Measurements from ENCODE around the gene DOHH. TPM values are rescaled to one million over a fixed set of nuclear protein-coding genes. Genes with fewer than 3 reads are reported as not detected.

The DOHH gene
- total RNA-seq, 1 donor from 2014 or later = 14.5 TPM

- Mint-ChIP-seq H3K4me1 (ENCODE audit: low read depth, unreplicated experiment) (peaks cover 14% of the 10 kb centered on the region), H3K27ac (ENCODE audit: unreplicated experiment) (no peak overlapping the region), H3K4me3 (ENCODE audit: unreplicated experiment) (no peak overlapping the region), H3K9me3 (ENCODE audit: unreplicated experiment) (no peaks in the 10 kb centered on the region), H3K27me3 (ENCODE audit: low read depth, unreplicated experiment) (no peaks in the 10 kb centered on the region), H3K36me3 (ENCODE audit: low read depth, unreplicated experiment) (peaks cover 14% of the 10 kb centered on the region)
- Histone ChIP-seq H3K79me2 (ENCODE audit: insufficient read depth, low read length) (peaks cover 27% of the 10 kb centered on the region), H4K20me1 (ENCODE audit: insufficient read depth, low read length) (peaks cover 11% of the 10 kb centered on the region), H3K27me3 (ENCODE audit: insufficient read depth, low read length) (no peaks in the 10 kb centered on the region), H3K9me3 (ENCODE audit: insufficient read depth, low read depth, low read length) (no peaks in the 10 kb centered on the region), H3K36me3 (ENCODE audit: insufficient read depth, low read length) (peaks cover 17% of the 10 kb centered on the region), H3K27ac (ENCODE audit: low read depth, low read length) (no peak overlapping the region), H3K9ac (ENCODE audit: low read length) (no peak overlapping the region), H3K4me3 (ENCODE audit: insufficient read depth, low read depth, low read length) (no peak overlapping the region), H3K4me2 (ENCODE audit: low read length) (no peak overlapping the region), H3K4me1 (ENCODE audit: insufficient read depth, low read length) (peaks cover 40% of the 10 kb centered on the region), H2AFZ (ENCODE audit: low read depth, low read length) (no peak overlapping the region)
- DNase-seq (ENCODE audit: low read depth) (no peak), FAIRE-seq (no peak)
- TF ChIP-seq CTCF (IDR thresholded peaks at IDR 0.05; ENCODE audit: insufficient read depth, low read depth, low read length) = no peak
- TF ChIP-seq EZH2 (IDR thresholded peaks at IDR 0.05; ENCODE audit: insufficient read depth, low read length) = no peak
Measured at GRCh38 chr19:3455393-3455955, 45.0 kb downstream of the DOHH start.

- Histone ChIP-seq H3K27ac (ENCODE audit: low read depth, low read length) (no peak overlapping the region), H3K27me3 (ENCODE audit: insufficient read depth, low read length) (no peaks in the 10 kb centered on the region)
- H3K9me3 Mint-ChIP-seq (ENCODE audit: unreplicated experiment) = no peaks in the 10 kb centered on the region
Measured at GRCh38 chr19:3454656-3455392, 45.6 kb downstream of the DOHH start.

More at GRCh38 chr19:3454656-3455392, 45.6 kb downstream of the DOHH start:
- no peak overlapping the region for H2AFZ ChIP-seq (ENCODE audit: low read depth, low read length)
- no peak overlapping the region for H3K4me3 Mint-ChIP-seq (ENCODE audit: unreplicated experiment)
- H3K36me3 Mint-ChIP-seq (ENCODE audit: low read depth, unreplicated experiment) = peaks cover 14% of the 10 kb centered on the region
- DNase-seq (ENCODE audit: low read depth) (no peak), FAIRE-seq (no peak)
- H3K4me1 Mint-ChIP-seq (ENCODE audit: low read depth, unreplicated experiment) = peaks cover 14% of the 10 kb centered on the region
- H3K4me2 ChIP-seq (ENCODE audit: low read length) = no peak overlapping the region
- peaks cover 17% of the 10 kb centered on the region for H3K36me3 ChIP-seq (ENCODE audit: insufficient read depth, low read length)
- H3K27ac Mint-ChIP-seq (ENCODE audit: unreplicated experiment) = no peak overlapping the region
- H3K4me1 ChIP-seq (ENCODE audit: insufficient read depth, low read length) = peaks cover 37% of the 10 kb centered on the region
- no peak overlapping the region for H3K9ac ChIP-seq (ENCODE audit: low read length)
- no peak overlapping the region for H3K4me3 ChIP-seq (ENCODE audit: insufficient read depth, low read depth, low read length)
- TF ChIP-seq EZH2 (IDR thresholded peaks at IDR 0.05; ENCODE audit: insufficient read depth, low read length) = no peak
- no peak for TF ChIP-seq CTCF (IDR thresholded peaks at IDR 0.05; ENCODE audit: insufficient read depth, low read depth, low read length)
- no peaks in the 10 kb centered on the region for H3K9me3 ChIP-seq (ENCODE audit: insufficient read depth, low read depth, low read length)
- H4K20me1 ChIP-seq (ENCODE audit: insufficient read depth, low read length) = peaks cover 13% of the 10 kb centered on the region
- no peaks in the 10 kb centered on the region for H3K27me3 Mint-ChIP-seq (ENCODE audit: low read depth, unreplicated experiment)
- peaks cover 23% of the 10 kb centered on the region for H3K79me2 ChIP-seq (ENCODE audit: insufficient read depth, low read length)
